H9 (cell line): ENCODE results near the gene OR5V1. TPM values are rescaled to one million over a fixed set of nuclear protein-coding genes. Genes with fewer than 3 reads are reported as not detected.

Experiments used
- DNase-seq: peaks from one replicate; pipeline ENCODE4 v3.0.0-alpha.2; 2017
- H2AFZ ChIP-seq: one replicate; pipeline ENCODE4 v1.6.1; 2013; ENCODE audit warnings: mild to moderate bottlenecking, low read length, control low read depth, moderate library complexity
- H2AK5ac ChIP-seq: 2 replicates; pipeline ENCODE4 v1.6.1; 2013; ENCODE audit warnings: low read length, control low read depth, mixed read lengths; ENCODE audit not compliant: insufficient read length
- H2BK120ac ChIP-seq: one replicate; pipeline ENCODE4 v1.6.1; 2013; ENCODE audit warnings: low read depth, mild to moderate bottlenecking, low read length, control low read depth, inconsistent platforms; ENCODE audit not compliant: poor library complexity, severe bottlenecking
- H2BK12ac ChIP-seq: 2 replicates; pipeline ENCODE4 v1.6.1; 2013; ENCODE audit warnings: low read length, control low read depth, mixed read lengths, low read depth; ENCODE audit not compliant: insufficient read length
- H2BK15ac ChIP-seq: 2 replicates; pipeline ENCODE4 v1.6.1; 2013; ENCODE audit warnings: low read depth, low read length, control low read depth
- H2BK20ac ChIP-seq: one replicate; pipeline ENCODE4 v1.6.1; 2013; ENCODE audit warnings: low read depth, mild to moderate bottlenecking, low read length, control low read depth, inconsistent platforms; ENCODE audit not compliant: poor library complexity, severe bottlenecking
- H2BK5ac ChIP-seq: 2 replicates; pipeline ENCODE4 v1.6.1; 2013; ENCODE audit warnings: low read length, control low read depth, mixed read lengths; ENCODE audit not compliant: insufficient read length
- H3K14ac ChIP-seq: 2 replicates; pipeline ENCODE4 v1.6.1; 2013; ENCODE audit warnings: low read length, control low read depth; ENCODE audit not compliant: insufficient read depth
- H3K18ac ChIP-seq: 2 replicates; pipeline ENCODE4 v1.6.1; 2013; ENCODE audit warnings: low read depth, mild to moderate bottlenecking, mixed read lengths, low read length, control low read depth; ENCODE audit not compliant: insufficient read length
- H3K23ac ChIP-seq: 2 replicates; pipeline ENCODE4 v1.6.1; 2013; ENCODE audit warnings: low read length, control low read depth, mixed read lengths, low read depth; ENCODE audit not compliant: insufficient read length
- H3K23me2 ChIP-seq: 2 replicates; pipeline ENCODE4 v1.6.1; 2013; ENCODE audit warnings: low read depth, mild to moderate bottlenecking, mixed read lengths, low read length, control low read depth; ENCODE audit not compliant: insufficient read length, poor library complexity, severe bottlenecking
- H3K27ac ChIP-seq: 2 replicates; pipeline ENCODE4 v1.5.1; 2013; ENCODE audit warnings: low read length, control low read depth, mixed read lengths, low read depth; ENCODE audit not compliant: insufficient read length
- H3K27me3 ChIP-seq: 2 replicates; pipeline ENCODE4 v1.6.1; 2013; ENCODE audit warnings: low read length, control low read depth, inconsistent platforms; ENCODE audit not compliant: insufficient read depth
- H3K4ac ChIP-seq: 2 replicates; pipeline ENCODE4 v1.6.1; 2013; ENCODE audit warnings: low read depth, mild to moderate bottlenecking, control low read depth, inconsistent platforms, low read length, moderate library complexity
- H3K4me1 ChIP-seq: 2 replicates; pipeline ENCODE4 v1.6.1; 2013; ENCODE audit warnings: low read length, control low read depth, inconsistent platforms; ENCODE audit not compliant: insufficient read depth
- H3K4me2 ChIP-seq: 2 replicates; pipeline ENCODE4 v1.6.1; 2013; ENCODE audit warnings: low read length, control low read depth, mixed read lengths; ENCODE audit not compliant: insufficient read length, insufficient read depth
- H3K56ac ChIP-seq: 2 replicates; pipeline ENCODE4 v1.6.1; 2013; ENCODE audit warnings: low read depth, mild to moderate bottlenecking, mixed read lengths, low read length, control low read depth; ENCODE audit not compliant: insufficient read length
- H3K79me1 ChIP-seq: 2 replicates; pipeline ENCODE4 v1.6.1; 2013; ENCODE audit warnings: low read depth, mild to moderate bottlenecking, moderate library complexity, low read length, control low read depth, inconsistent platforms; ENCODE audit not compliant: insufficient read depth, poor library complexity, severe bottlenecking
- H3K79me2 ChIP-seq: 2 replicates; pipeline ENCODE4 v1.6.1; 2013; ENCODE audit warnings: low read length, control low read depth, inconsistent platforms; ENCODE audit not compliant: insufficient read depth
- H3K9ac ChIP-seq: 2 replicates; pipeline ENCODE4 v1.6.1; 2013; ENCODE audit warnings: low read length, control low read depth, mixed read lengths; ENCODE audit not compliant: insufficient read length; ENCODE audit errors: extremely low read depth
- H3K9me3 ChIP-seq: one replicate; pipeline ENCODE4 v1.6.1; 2013; ENCODE audit warnings: low read depth, low read length, inconsistent platforms; ENCODE audit not compliant: control insufficient read depth
- H3T11ph ChIP-seq: one replicate; pipeline ENCODE4 v1.6.1; 2013; ENCODE audit warnings: mild to moderate bottlenecking, low read length, control low read depth, inconsistent platforms
- H4K20me1 ChIP-seq: one replicate; pipeline ENCODE4 v1.6.1; 2013; ENCODE audit not compliant: control insufficient read depth, insufficient read length, insufficient read depth
- H4K5ac ChIP-seq: 2 replicates; pipeline ENCODE4 v1.6.1; 2013; ENCODE audit warnings: low read depth, mild to moderate bottlenecking, mixed read lengths, low read length, control low read depth; ENCODE audit not compliant: insufficient read length
- H4K8ac ChIP-seq: replicated peaks from 2 replicates; pipeline ENCODE4 v1.6.1; 2013; ENCODE audit warnings: low read length, control low read depth, mixed read lengths, low read depth; ENCODE audit not compliant: insufficient read length
- H4K91ac ChIP-seq: 2 replicates; pipeline ENCODE4 v1.6.1; 2013; ENCODE audit warnings: low read depth, mild to moderate bottlenecking, moderate library complexity, mixed read lengths, low read length, control low read depth; ENCODE audit not compliant: insufficient read length
- H3K27ac Mint-ChIP-seq, 3 experiments: 2 replicates in 2 of 3; 3 replicates in 1 of 3; pipeline ENCODE4 v1.8.0; 2020 to 2021; ENCODE audit warnings: mixed read lengths in 3 of 3, mild to moderate bottlenecking in 1 of 3, moderate library complexity in 1 of 3
- H3K27me3 Mint-ChIP-seq: 2 replicates; pipeline ENCODE4 v1.8.0; 2021; ENCODE audit warnings: low read depth, mild to moderate bottlenecking, moderate library complexity, mixed read lengths
- H3K36me3 Mint-ChIP-seq, 3 experiments: 2 replicates in 2 of 3; 3 replicates in 1 of 3; pipeline ENCODE4 v1.8.0; 2020 to 2021; ENCODE audit warnings: low read depth in 3 of 3, mixed read lengths in 3 of 3; ENCODE audit not compliant: insufficient read depth in 1 of 3
- H3K4me1 Mint-ChIP-seq, 2 experiments: 2 replicates each; pipeline ENCODE4 v1.8.0; 2020; ENCODE audit warnings: mixed read lengths in 2 of 2
- H3K4me3 Mint-ChIP-seq, 2 experiments: 2 replicates in 1 of 2; 3 replicates in 1 of 2; pipeline ENCODE4 v1.8.0; 2020 to 2021; ENCODE audit warnings: mild to moderate bottlenecking in 2 of 2, mixed read lengths in 2 of 2, moderate library complexity in 1 of 2
- H3K9me3 Mint-ChIP-seq, 2 experiments: 2 replicates in 1 of 2; 3 replicates in 1 of 2; pipeline ENCODE4 v1.8.0; 2020; ENCODE audit warnings: mild to moderate bottlenecking in 2 of 2, mixed read lengths in 2 of 2, moderate library complexity in 1 of 2
- CTCF ChIP-seq: fragments of 200-600 bp; sonication (generic); conservative IDR thresholded peaks from 3 replicates; pipeline ENCODE4 v1.8.0; 2021; ENCODE audit warnings: antibody characterized with exemption, mild to moderate bottlenecking
- WGBS: extraction: QIAGEN DNeasy Blood & Tissue Kit; methylation state at CpG from one replicate; pipeline ENCODE4 v1.1.7; 2013; ENCODE audit warnings: missing lambda C conversion rate, low lambda C conversion rate, mixed read lengths; ENCODE audit not compliant: insufficient read length; ENCODE audit errors: extremely low coverage; 5-methylcytosine and 5-hydroxymethylcytosine counted together
- total RNA-seq: library from RNA; stranded (reverse); gene quantifications from 2 replicates; pipeline ENCODE4 v1.2.1, GENCODE V29; 2021

OR5V1 gene
- total RNA-seq, 1 experiment from 2014 or later: not detected

- no peak within 1 kb of the TSS for H3K9ac ChIP-seq
- no peaks in the 10 kb centered on the region for H3K79me1 ChIP-seq
- H3K9me3 ChIP-seq: no peaks in the 10 kb centered on the region
- no peak within 1 kb of the TSS for H4K8ac ChIP-seq
- WGBS: no CpG with 5 or more reads among the region's 1 CpG
- no peak within 1 kb of the TSS for H3K4ac ChIP-seq
- Mint-ChIP-seq H3K4me1 (peaks cover 2 to 4% of the 10 kb centered on the region in 2 experiments; a peak in 1 of 4 replicates), H3K4me3 (no peak within 1 kb of the TSS), H3K9me3 (no peaks in the 10 kb centered on the region), H3K36me3 (no peaks in the 10 kb centered on the region), H3K27me3 (no peaks in the 10 kb centered on the region), H3K27ac (no peak within 1 kb of the TSS)
- H3K23me2 ChIP-seq: no peaks in the 10 kb centered on the region
- H2AK5ac ChIP-seq: no peak within 1 kb of the TSS
- H3K14ac ChIP-seq: no peak within 1 kb of the TSS
- H2BK20ac ChIP-seq: no peak within 1 kb of the TSS
- no peaks in the 10 kb centered on the region for H3K79me2 ChIP-seq
- no peak within 1 kb of the TSS for H3K56ac ChIP-seq
- H3K4me1 ChIP-seq: no peaks in the 10 kb centered on the region
- TF ChIP-seq CTCF: no peak
- H4K5ac ChIP-seq: no peak within 1 kb of the TSS
- H3T11ph ChIP-seq: no peak within 1 kb of the TSS
- H3K27me3 ChIP-seq: no peaks in the 10 kb centered on the region
- no peak within 1 kb of the TSS for H2BK120ac ChIP-seq
- no peak for DNase-seq
- no peak within 1 kb of the TSS for H3K4me2 ChIP-seq
- H3K27ac ChIP-seq: no peak within 1 kb of the TSS
- H4K91ac ChIP-seq: no peak within 1 kb of the TSS
- no peak within 1 kb of the TSS for H2BK5ac ChIP-seq
- no peak within 1 kb of the TSS for H3K23ac ChIP-seq
- H2BK12ac ChIP-seq: no peak within 1 kb of the TSS
- no peak within 1 kb of the TSS for H2BK15ac ChIP-seq
- H2AFZ ChIP-seq: no peak within 1 kb of the TSS
- no peaks in the 10 kb centered on the region for H4K20me1 ChIP-seq
- no peak within 1 kb of the TSS for H3K18ac ChIP-seq
Measured at GRCh38 chr6:29375191-29375590, 6.5 kb upstream of the OR5V1 start, which contains the start of gene OR12D3. Gene OR12D3 (minus strand): TSS chr6:29375291. CDS start chr6:29375287, 4 bp downstream.
